Measurements from ENCODE around the gene RGP1.

DNA sequence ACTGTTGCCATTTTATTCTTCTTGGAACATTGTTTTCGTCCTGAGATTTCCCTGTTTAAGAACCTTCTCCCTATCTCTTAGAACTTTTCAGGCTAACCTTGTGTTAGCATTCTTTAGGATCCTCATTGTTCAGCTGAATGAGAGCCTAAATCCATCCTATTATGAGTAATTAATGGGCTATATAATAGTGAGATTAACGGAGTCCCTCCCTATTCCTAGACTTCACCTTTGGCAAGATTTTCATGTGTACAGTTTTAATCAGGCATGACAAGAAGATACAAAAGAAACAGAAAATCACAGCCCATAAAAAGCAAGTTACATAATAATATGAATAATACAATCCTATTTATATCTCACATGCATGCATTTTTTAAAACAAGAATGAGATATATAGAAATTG lies 14.1 kb downstream of the RGP1 start:
- TF ChIP-seq SUZ12 (IDR thresholded peaks at IDR 0.05; ENCODE audit: extremely low read depth, insufficient read depth, insufficient read length) (no peak), YY1 (IDR thresholded peaks at IDR 0.05; ENCODE audit: insufficient read depth, insufficient read length) (no peak)
